PC-9 (cell line): ENCODE data around the gene ZNF709.

Experiments
- CTCF ChIP-seq: fragments of 200-600 bp; sonication (generic); conservative IDR thresholded peaks from 2 replicates; pipeline ENCODE4 v1.6.1; 2017; ENCODE audit warnings: mixed run types, antibody characterized with exemption, mild to moderate bottlenecking, moderate library complexity
- EZH2 ChIP-seq: fragments of 200-600 bp; sonication (generic); IDR thresholded peaks from 2 replicates; pipeline ENCODE4 v1.8.0; 2017; ENCODE audit warnings: antibody characterized with exemption, low read depth

GRCh38 chr19:12478234-12478941 lies 6.2 kb downstream of the ZNF709 start:
- no peak for TF ChIP-seq CTCF
- TF ChIP-seq EZH2, result no peak
